Measurements from ENCODE around the gene ARSK. TPM values are rescaled to one million over a fixed set of nuclear protein-coding genes. Genes with fewer than 3 reads are reported as not detected.
A peak's percentile ranks its signal among the peaks of the same experiment; 100 is the strongest.

The ARSK gene
- polyA plus RNA-seq, 1 of the 3 experiments (the other 2 are of a cell fraction): 5.6 TPM

DNA sequence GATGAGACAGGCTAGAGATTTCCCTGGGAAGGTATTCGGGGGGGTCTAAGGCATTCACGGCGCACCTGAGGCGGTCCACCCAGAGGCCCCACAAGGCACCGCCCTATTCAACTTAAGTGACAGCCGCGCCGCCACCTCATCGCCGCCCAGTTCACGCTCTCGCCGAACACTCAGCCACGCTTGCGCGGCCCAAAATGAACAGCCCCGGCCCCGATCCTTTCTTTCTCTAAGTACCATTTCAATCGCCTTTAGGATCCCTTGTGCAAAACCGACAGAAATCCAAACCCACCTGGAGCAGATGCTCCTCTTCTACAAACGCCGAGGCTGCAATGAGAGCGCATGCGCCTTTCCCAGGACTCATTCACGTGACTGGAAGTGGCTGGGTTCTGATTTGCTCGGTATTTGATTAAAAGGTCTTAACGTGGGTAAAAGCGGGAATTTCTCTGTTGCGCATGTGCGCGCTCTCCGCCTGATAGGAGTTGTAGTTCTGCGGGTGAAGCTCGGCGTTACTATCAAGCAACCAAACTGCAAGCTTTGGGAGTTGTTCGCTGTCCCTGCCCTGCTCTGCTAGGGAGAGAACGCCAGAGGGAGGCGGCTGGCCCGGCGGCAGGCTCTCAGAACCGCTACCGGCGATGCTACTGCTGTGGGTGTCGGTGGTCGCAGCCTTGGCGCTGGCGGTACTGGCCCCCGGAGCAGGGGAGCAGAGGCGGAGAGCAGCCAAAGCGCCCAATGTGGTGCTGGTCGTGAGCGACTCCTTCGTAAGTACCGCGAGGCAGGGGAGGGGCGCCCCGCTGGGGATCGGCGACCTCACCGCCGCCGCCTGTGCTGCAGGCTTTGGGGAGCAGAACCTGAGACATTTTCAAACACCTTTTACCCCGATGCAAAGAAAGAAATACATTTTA, at the start of gene ARSK, which contains the start of gene SKIC3 (continued):
- TF ChIP-seq GATA2 (CRISPR knock-in tag; IDR thresholded peaks at IDR 0.05) (no peak), NRF1 (IDR thresholded peaks at IDR 0.05; ENCODE audit: low read depth, low read length) (peak; percentile 99), RCOR1 (IDR thresholded peaks at IDR 0.05; ENCODE audit: low read length) (no peak), NFIC (IDR thresholded peaks at IDR 0.05; ENCODE audit: borderline replicate concordance) (no peak), EZH2phosphoT487 (IDR thresholded peaks at IDR 0.05; ENCODE audit: borderline replicate concordance, low read depth) (no peak)
- TF ChIP-seq, protein P1, sequence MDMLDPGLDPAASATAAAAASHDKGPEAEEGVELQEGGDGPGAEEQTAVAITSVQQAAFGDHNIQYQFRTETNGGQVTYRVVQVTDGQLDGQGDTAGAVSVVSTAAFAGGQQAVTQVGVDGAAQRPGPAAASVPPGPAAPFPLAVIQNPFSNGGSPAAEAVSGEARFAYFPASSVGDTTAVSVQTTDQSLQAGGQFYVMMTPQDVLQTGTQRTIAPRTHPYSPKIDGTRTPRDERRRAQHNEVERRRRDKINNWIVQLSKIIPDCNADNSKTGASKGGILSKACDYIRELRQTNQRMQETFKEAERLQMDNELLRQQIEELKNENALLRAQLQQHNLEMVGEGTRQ (IDR thresholded peaks at IDR 0.05; ENCODE audit: borderline replicate concordance, low read depth, low read length): peak; percentile 71
- TF ChIP-seq, protein P2, sequence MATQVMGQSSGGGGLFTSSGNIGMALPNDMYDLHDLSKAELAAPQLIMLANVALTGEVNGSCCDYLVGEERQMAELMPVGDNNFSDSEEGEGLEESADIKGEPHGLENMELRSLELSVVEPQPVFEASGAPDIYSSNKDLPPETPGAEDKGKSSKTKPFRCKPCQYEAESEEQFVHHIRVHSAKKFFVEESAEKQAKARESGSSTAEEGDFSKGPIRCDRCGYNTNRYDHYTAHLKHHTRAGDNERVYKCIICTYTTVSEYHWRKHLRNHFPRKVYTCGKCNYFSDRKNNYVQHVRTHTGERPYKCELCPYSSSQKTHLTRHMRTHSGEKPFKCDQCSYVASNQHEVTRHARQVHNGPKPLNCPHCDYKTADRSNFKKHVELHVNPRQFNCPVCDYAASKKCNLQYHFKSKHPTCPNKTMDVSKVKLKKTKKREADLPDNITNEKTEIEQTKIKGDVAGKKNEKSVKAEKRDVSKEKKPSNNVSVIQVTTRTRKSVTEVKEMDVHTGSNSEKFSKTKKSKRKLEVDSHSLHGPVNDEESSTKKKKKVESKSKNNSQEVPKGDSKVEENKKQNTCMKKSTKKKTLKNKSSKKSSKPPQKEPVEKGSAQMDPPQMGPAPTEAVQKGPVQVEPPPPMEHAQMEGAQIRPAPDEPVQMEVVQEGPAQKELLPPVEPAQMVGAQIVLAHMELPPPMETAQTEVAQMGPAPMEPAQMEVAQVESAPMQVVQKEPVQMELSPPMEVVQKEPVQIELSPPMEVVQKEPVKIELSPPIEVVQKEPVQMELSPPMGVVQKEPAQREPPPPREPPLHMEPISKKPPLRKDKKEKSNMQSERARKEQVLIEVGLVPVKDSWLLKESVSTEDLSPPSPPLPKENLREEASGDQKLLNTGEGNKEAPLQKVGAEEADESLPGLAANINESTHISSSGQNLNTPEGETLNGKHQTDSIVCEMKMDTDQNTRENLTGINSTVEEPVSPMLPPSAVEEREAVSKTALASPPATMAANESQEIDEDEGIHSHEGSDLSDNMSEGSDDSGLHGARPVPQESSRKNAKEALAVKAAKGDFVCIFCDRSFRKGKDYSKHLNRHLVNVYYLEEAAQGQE (IDR thresholded peaks at IDR 0.05; ENCODE audit: low read depth, low read length): 0 out of 2 replicates have a peak, but pooled peaks have one; percentile 7

DNA sequence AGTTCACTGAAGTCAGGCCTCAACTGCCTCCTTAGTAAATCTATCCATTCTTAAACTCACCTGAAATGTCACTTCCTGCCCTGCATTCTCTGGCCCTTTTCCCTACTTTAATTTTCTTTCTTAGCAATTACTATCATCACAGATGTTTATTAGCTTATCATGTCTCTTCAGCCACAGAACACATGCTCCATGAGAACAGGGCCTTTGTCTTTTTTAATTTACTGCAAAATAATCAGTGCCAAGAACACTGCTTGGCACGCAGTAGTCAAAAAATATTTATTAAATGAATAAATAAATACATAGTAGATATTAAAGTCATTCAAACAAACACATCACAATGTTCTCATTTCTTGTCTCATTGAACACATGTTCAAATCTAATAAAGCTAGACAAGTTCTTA, 46.4 kb upstream of the ARSK start:
- Histone ChIP-seq H4K20me1 (ENCODE audit: insufficient read depth) (no peaks in the 10 kb centered on the region), H3K9ac (no peak overlapping the region), H2AFZ (ENCODE audit: low read depth) (no peak overlapping the region), H3K79me2 (ENCODE audit: insufficient read depth) (no peaks in the 10 kb centered on the region), H3K4me2 (no peak overlapping the region), H3F3A (replicated peaks; ENCODE audit: insufficient read depth) (peaks cover 10% of the 10 kb centered on the region), H3K36me3 (replicated peaks in 1 of 2; ENCODE audit: control insufficient read depth in 1 of 2, insufficient read depth in 2 of 2, low read length in 1 of 2) (peaks cover 78 to 79% of the 10 kb centered on the region in 2 experiments), H3K27me3 (ENCODE audit: insufficient read depth) (no peaks in the 10 kb centered on the region), H3K9me3 (no peaks in the 10 kb centered on the region), H3K4me1 (ENCODE audit: control insufficient read depth in 1 of 2, insufficient read depth in 2 of 2, low read depth in 1 of 2, low read length in 1 of 2) (no peaks in the 10 kb centered on the region), H3K27ac (ENCODE audit: low read depth in 2 of 2, low read length in 1 of 2) (no peak overlapping the region), H3K9me2 (no peaks in the 10 kb centered on the region), H3K4me3 (ENCODE audit: low read depth in 2 of 2, low read length in 1 of 2) (no peak overlapping the region)
- DNase-seq: no peak
- WGBS (ENCODE audit: low lambda C conversion rate): 97% methylated on average over 1 of the region's 1 CpG
- CTCF ChIA-PET: no interaction called here
- POLR2A ChIA-PET: no interaction called here
- no peak for TF ChIP-seq FOXJ3 (CRISPR knock-in tag; IDR thresholded peaks at IDR 0.05)
- no peak for TF ChIP-seq NRF1 (IDR thresholded peaks at IDR 0.05; ENCODE audit: low read depth, low read length)
- TF ChIP-seq, protein P1 (IDR thresholded peaks at IDR 0.05; ENCODE audit: borderline replicate concordance, low read depth, low read length): no peak
- TF ChIP-seq GATA2 (CRISPR knock-in tag; IDR thresholded peaks at IDR 0.05): no peak
- no peak for TF ChIP-seq TCF12 (IDR thresholded peaks at IDR 0.05)

All from SK-N-SH (cell line).